Esophagus muscularis mucosa (tissue), 4 donors: ENCODE measurements around the gene CAP2. TPM values are rescaled to one million over a fixed set of nuclear protein-coding genes. Genes with fewer than 3 reads are reported as not detected.
A peak's percentile ranks its signal among the peaks of the same experiment; 100 is the strongest.
"Not testable (repeated sequence)": the region's sequence is repeated elsewhere in the genome, so short reads cannot be mapped to it uniquely, and the experiment has no call there.

Experiments used
- DNase-seq: peaks from one replicate; pipeline ENCODE4 v3.0.0-alpha.2; 2017; ENCODE audit errors: extremely low spot score
- H3K27ac ChIP-seq, 4 donors: fragments of 200-600 bp; sonication (generic); replicated peaks in 1 of 4; 1 replicate in 3 of 4; 2 replicates in 1 of 4; pipeline ENCODE4 v1.5.1; 2016 to 2019; ENCODE audit warnings: mild to moderate bottlenecking in 1 of 4
- H3K27me3 ChIP-seq, 4 donors: fragments of 200-600 bp; sonication (generic); one replicate each; pipeline versions ENCODE4 v1.5.1 to v1.6.0; 2016 to 2019
- H3K36me3 ChIP-seq, 4 donors: fragments of 200-600 bp; sonication (generic); one replicate each; pipeline ENCODE4 v1.5.1; 2016 to 2019
- H3K4me1 ChIP-seq, 4 donors: fragments of 200-600 bp; sonication (generic); one replicate each; pipeline ENCODE4 v1.5.1; 2016 to 2019
- H3K4me3 ChIP-seq, 4 donors: fragments of 200-600 bp; sonication (generic); 1 replicate in 2 of 4; 2 replicates in 2 of 4; pipeline ENCODE4 v1.5.1; 2016 to 2019; ENCODE audit warnings: mild to moderate bottlenecking in 4 of 4, moderate library complexity in 1 of 4
- H3K9me3 ChIP-seq, 4 donors: fragments of 200-600 bp; sonication (generic); 1 replicate in 3 of 4; 2 replicates in 1 of 4; pipeline ENCODE4 v1.5.1; 2016 to 2019
- CTCF ChIP-seq, 3 experiments: fragments of 200-600 bp in 2 of 3; fragments of 450-650 bp in 1 of 3; sonication (generic) in 2 of 3; IDR thresholded peaks; one replicate each; pipeline ENCODE4 v1.5.1; 2017 to 2019; ENCODE audit warnings: antibody characterized with exemption in 3 of 3, mild to moderate bottlenecking in 2 of 3, moderate library complexity in 1 of 3
- EP300 ChIP-seq: sonication (generic); formaldehyde crosslinking; IDR thresholded peaks from one replicate; pipeline ENCODE4 v1.6.1; 2017; ENCODE audit warnings: antibody characterized with exemption
- POLR2A ChIP-seq: fragments of 450-650 bp; IDR thresholded peaks from one replicate; pipeline ENCODE4 v1.6.1; 2017; ENCODE audit warnings: antibody characterized with exemption, moderate library complexity, mild to moderate bottlenecking, low read depth
- POLR2AphosphoS5 ChIP-seq, 2 donors: sonication (generic); formaldehyde crosslinking; IDR thresholded peaks; one replicate each; pipeline ENCODE4 v1.6.1; 2017; ENCODE audit warnings: antibody characterized with exemption in 2 of 2
- WGBS: methylation state at CpG from one replicate; pipeline ENCODE4 v1.1.5; 2018; 5-methylcytosine and 5-hydroxymethylcytosine counted together
- intact Hi-C: fragments of 100-400 bp; cut with DNase I; formaldehyde crosslinking; loops from one replicate; pipeline ENCODE4 v1.15.1; 2023
- total RNA-seq, 4 donors: library from RNA; depleted of rRNA; stranded (reverse); fragments of >200 nt; gene quantifications; one replicate each; pipeline versions ENCODE4 v1.1.0 to v1.2.1, GENCODE V29; 2016

CAP2 gene
- total RNA-seq, 4 donors from 2014 or later, result 38.3 to 55.6 (median 55.1) TPM

GRCh38 chr6:17580518-17581048 is 187.2 kb downstream of the CAP2 start:
- intact Hi-C loops, result loop anchor here (2.0 to 10.0 kb wide), 3 partner anchors 110 to 298 kb away; partner anchors contain the start of gene RBM24
- Histone ChIP-seq H3K4me3 (peak overlapping the region; percentile 61 to 75 (median 70)), H3K36me3 (no peaks in the 10 kb centered on the region), H3K27me3 (no peaks in the 10 kb centered on the region), H3K4me1 (peaks cover 10 to 21% (median 14%) of the 10 kb centered on the region in 4 donors), H3K9me3 (peaks cover 0 to 11% (median 2%) of the 10 kb centered on the region in 4 donors), H3K27ac (peak overlapping the region; percentile 85 to 88 (median 86))
- WGBS, result 5% methylated on average over 9 of the region's 53 CpGs
- no peak for DNase-seq
- TF ChIP-seq POLR2AphosphoS5 (IDR thresholded peaks at IDR 0.05) (peak in 1 of 2 donors; percentile 50), EP300 (no peak)

- not testable (repeated sequence) for DNase-seq, H3K27me3 ChIP-seq, H3K4me3 ChIP-seq, H3K36me3 ChIP-seq
- Histone ChIP-seq H3K27ac (peak overlapping the region; percentile 85 to 88 (median 86)), H3K4me1 (peaks cover 10 to 21% (median 14%) of the 10 kb centered on the region in 4 donors), H3K9me3 (peaks cover 0 to 11% (median 2%) of the 10 kb centered on the region in 4 donors)
- 87% methylated on average over 7 of the region's 7 CpGs for WGBS
- intact Hi-C loops, result loop anchor here (2.0 to 10.0 kb wide), 3 partner anchors 110 to 299 kb away; partner anchors contain the start of gene RBM24
These were observed 187.9 kb downstream of the CAP2 start for GRCh38 chr6:17581282-17581681.

- peak overlapping the region in 3 of 4 donors; percentile 22 to 23 (median 22) for H3K4me3 ChIP-seq
These were observed 190.4 kb downstream of the CAP2 start for GRCh38 chr6:17583811-17584210.

GRCh38 chr6:17584241-17584803 is 190.9 kb downstream of the CAP2 start:
- Histone ChIP-seq H3K27me3 (no peaks in the 10 kb centered on the region), H3K4me3 (peak overlapping the region; percentile 22 to 39 (median 22)), H3K27ac (peak overlapping the region; percentile 65 to 80 (median 75)), H3K9me3 (no peaks in the 10 kb centered on the region), H3K36me3 (no peaks in the 10 kb centered on the region), H3K4me1 (peaks cover 10 to 21% (median 14%) of the 10 kb centered on the region in 4 donors)
- no peak for DNase-seq
- intact Hi-C loops, result loop anchor here (5.0 to 10.0 kb wide), 2 partner anchors 220 to 302 kb away; partner anchors contain the start of gene RBM24
- TF ChIP-seq EP300 (no peak), POLR2AphosphoS5 (IDR thresholded peaks at IDR 0.05) (no peak), CTCF (IDR thresholded peaks at IDR 0.05) (peak; percentile 73 to 96 (median 84)), POLR2A (no peak)
- 7% methylated on average over 7 of the region's 7 CpGs for WGBS

More at GRCh38 chr6:17583811-17584210, 190.4 kb downstream of the CAP2 start:
- Histone ChIP-seq H3K9me3 (no peaks in the 10 kb centered on the region), H3K27me3 (no peaks in the 10 kb centered on the region), H3K36me3 (no peaks in the 10 kb centered on the region), H3K4me1 (peaks cover 10 to 21% (median 14%) of the 10 kb centered on the region in 4 donors), H3K27ac (peak overlapping the region; percentile 65 to 80 (median 75))
- WGBS, result 17% methylated on average over 5 of the region's 5 CpGs
- DNase-seq, result no peak
- intact Hi-C loops, result loop anchor here (2.0 to 10.0 kb wide), 3 partner anchors 221 to 427 kb away; partner anchors contain the start of gene RBM24
- no peak for TF ChIP-seq POLR2AphosphoS5 (IDR thresholded peaks at IDR 0.05)
- TF ChIP-seq POLR2A, result no peak

- intact Hi-C loops, result loop anchor here (10.0 kb wide), 1 partner anchor 219 kb away; no protein-coding TSS in a partner anchor
- Histone ChIP-seq H3K9me3 (no peaks in the 10 kb centered on the region), H3K4me3 (no peak overlapping the region), H3K4me1 (peaks cover 10 to 16% (median 12%) of the 10 kb centered on the region in 4 donors), H3K36me3 (no peaks in the 10 kb centered on the region), H3K27ac (no peak overlapping the region), H3K27me3 (no peaks in the 10 kb centered on the region)
- TF ChIP-seq POLR2AphosphoS5 (IDR thresholded peaks at IDR 0.05) (no peak), CTCF (IDR thresholded peaks at IDR 0.05) (peak in 1 of 3 experiments; percentile 8)
- no peak for DNase-seq
- 83% methylated on average over 7 of the region's 7 CpGs for WGBS
These were observed 192.5 kb downstream of the CAP2 start for GRCh38 chr6:17585766-17586490.

- WGBS, result 93% methylated on average over 13 of the region's 13 CpGs
- H3K4me1 ChIP-seq, result peaks cover 10 to 16% (median 12%) of the 10 kb centered on the region in 4 donors
- H3K27ac ChIP-seq, H3K4me3 ChIP-seq, H3K27me3 ChIP-seq, H3K9me3 ChIP-seq, H3K36me3 ChIP-seq, DNase-seq: not testable (repeated sequence)
- intact Hi-C loops, result loop anchor here (10.0 kb wide), 1 partner anchor 218 kb away; no protein-coding TSS in a partner anchor
These were observed 193.2 kb downstream of the CAP2 start for GRCh38 chr6:17586623-17587022.
